Upper lobe of left lung (tissue), 6 donors: ENCODE results near the gene SLC44A5. TPM values are rescaled to one million over a fixed set of nuclear protein-coding genes. Genes with fewer than 3 reads are reported as not detected.

Experiments used
- ATAC-seq, 2 donors: fragments of 200-7000 bp; cut with Tn5 transposase; one replicate each; pipeline ENCODE4 v1.9.1; 2022; ENCODE audit warnings: mild to moderate bottlenecking in 2 of 2, moderate library complexity in 2 of 2; ENCODE audit not compliant: low FRiP score in 2 of 2
- DNase-seq, 2 donors: peaks; one replicate each; pipeline ENCODE4 v3.0.0-alpha.2; 2019 to 2020
- H3K27ac ChIP-seq, 4 donors: fragments of 200-600 bp; sonication (generic); one replicate each; pipeline ENCODE4 v1.5.1; 2016 to 2019
- H3K27me3 ChIP-seq, 4 donors: fragments of 200-600 bp; sonication (generic); one replicate each; pipeline ENCODE4 v1.5.1; 2017 to 2019
- H3K36me3 ChIP-seq, 4 donors: fragments of 200-600 bp; sonication (generic); one replicate each; pipeline ENCODE4 v1.5.1; 2016 to 2019
- H3K4me1 ChIP-seq, 4 donors: fragments of 200-600 bp; sonication (generic); one replicate each; pipeline ENCODE4 v1.5.1; 2018 to 2019
- H3K4me3 ChIP-seq, 4 donors: fragments of 200-600 bp; sonication (generic); one replicate each; pipeline ENCODE4 v1.5.1; 2017 to 2019; ENCODE audit warnings: mild to moderate bottlenecking in 2 of 4, moderate library complexity in 1 of 4
- H3K9me3 ChIP-seq, 4 donors: fragments of 200-600 bp; sonication (generic); one replicate each; pipeline ENCODE4 v1.5.1; 2018 to 2019
- CTCF ChIP-seq, 6 experiments: fragments of 450-650 bp in 4 of 6; fragments of 200-600 bp in 2 of 6; sonication (generic) in 2 of 6; IDR thresholded peaks; one replicate each; pipeline ENCODE4 v1.5.1; 2016 to 2019; ENCODE audit warnings: antibody characterized with exemption in 6 of 6
- EP300 ChIP-seq, 4 donors: sonication (generic); formaldehyde crosslinking; IDR thresholded peaks; one replicate each; pipeline ENCODE4 v1.5.1; 2017; ENCODE audit warnings: antibody characterized with exemption in 4 of 4, control low read depth in 2 of 4
- POLR2A ChIP-seq, 4 donors: fragments of 450-650 bp; IDR thresholded peaks; one replicate each; pipeline ENCODE4 v1.5.1; 2016 to 2017; ENCODE audit warnings: antibody characterized with exemption in 4 of 4, mild to moderate bottlenecking in 2 of 4
- POLR2AphosphoS5 ChIP-seq, 2 donors: sonication (generic); formaldehyde crosslinking; IDR thresholded peaks; one replicate each; pipeline ENCODE4 v1.5.1; 2017; ENCODE audit warnings: antibody characterized with exemption in 2 of 2
- WGBS, 2 donors: methylation state at CpG; one replicate each; pipeline ENCODE4 v1.1.5; 2017 to 2018; 5-methylcytosine and 5-hydroxymethylcytosine counted together
- total RNA-seq, 6 donors: library from RNA; depleted of rRNA in 4 of 6; stranded (reverse); fragments of >200 nt in 4 of 6; gene quantifications; one replicate each; pipeline versions ENCODE4 v1.1.0 to v1.2.1, GENCODE V29; 2016 to 2021
- donor health status: DM: no; HTN: no; CAD: no; lungs with moderate emphysema.
- donor health status: DM: no; HTN: yes; CAD: no; lungs with severe emphysema.

The SLC44A5 gene
- total RNA-seq, 6 donors from 2014 or later = 0.11 to 4.2 (median 0.40) TPM; not detected in 1

- no peak overlapping the region for H3K4me3 ChIP-seq
- H3K4me1 ChIP-seq = no peaks in the 10 kb centered on the region
- H3K9me3 ChIP-seq = no peaks in the 10 kb centered on the region
- DNase-seq = no peak
- H3K36me3 ChIP-seq = no peaks in the 10 kb centered on the region
- TF ChIP-seq POLR2AphosphoS5 (IDR thresholded peaks at IDR 0.05) (no peak), POLR2A (IDR thresholded peaks at IDR 0.05) (no peak), CTCF (IDR thresholded peaks at IDR 0.05) (no peak)
- WGBS, 2 donors = 93 to 100% methylated on average over 4 of the region's 4 CpGs
- no peak for ATAC-seq
- H3K27me3 ChIP-seq = no peaks in the 10 kb centered on the region
- no peak overlapping the region for H3K27ac ChIP-seq
These were observed 135.2 kb downstream of the SLC44A5 start for GRCh38 chr1:75475696-75476095.

- H3K9me3 ChIP-seq = no peaks in the 10 kb centered on the region
- WGBS, 2 donors = 56 to 57% methylated on average over 4 of the region's 4 CpGs
- TF ChIP-seq EP300 (IDR thresholded peaks at IDR 0.05) (no peak), POLR2A (IDR thresholded peaks at IDR 0.05) (no peak), CTCF (IDR thresholded peaks at IDR 0.05) (no peak), POLR2AphosphoS5 (IDR thresholded peaks at IDR 0.05) (no peak)
- no peak overlapping the region for H3K4me3 ChIP-seq
- no peaks in the 10 kb centered on the region for H3K4me1 ChIP-seq
- ATAC-seq = no peak
- no peak for DNase-seq
- H3K27me3 ChIP-seq = no peaks in the 10 kb centered on the region
- no peaks in the 10 kb centered on the region for H3K36me3 ChIP-seq
- no peak overlapping the region for H3K27ac ChIP-seq
These were observed 137.8 kb downstream of the SLC44A5 start for GRCh38 chr1:75472971-75473603.

GRCh38 chr1:75472089-75472970 lies 138.6 kb downstream of the SLC44A5 start:
- DNase-seq = no peak
- Histone ChIP-seq H3K27ac (no peak overlapping the region), H3K4me3 (no peak overlapping the region), H3K9me3 (no peaks in the 10 kb centered on the region), H3K4me1 (no peaks in the 10 kb centered on the region), H3K27me3 (no peaks in the 10 kb centered on the region), H3K36me3 (no peaks in the 10 kb centered on the region)
- 76 to 79% methylated on average over 5 of the region's 5 CpGs for WGBS, 2 donors
- TF ChIP-seq EP300 (IDR thresholded peaks at IDR 0.05) = no peak
- no peak for TF ChIP-seq POLR2AphosphoS5 (IDR thresholded peaks at IDR 0.05)
- no peak for ATAC-seq

- Histone ChIP-seq H3K4me3 (no peak overlapping the region), H3K27ac (no peak overlapping the region), H3K4me1 (no peaks in the 10 kb centered on the region), H3K27me3 (no peaks in the 10 kb centered on the region), H3K9me3 (no peaks in the 10 kb centered on the region), H3K36me3 (no peaks in the 10 kb centered on the region)
- WGBS, 2 donors = 59 to 76% methylated on average over 3 of the region's 3 CpGs
- ATAC-seq (no peak), DNase-seq (no peak)
- TF ChIP-seq POLR2A (IDR thresholded peaks at IDR 0.05) = no peak
- no peak for TF ChIP-seq CTCF (IDR thresholded peaks at IDR 0.05)
- no peak for TF ChIP-seq EP300 (IDR thresholded peaks at IDR 0.05)
- TF ChIP-seq POLR2AphosphoS5 (IDR thresholded peaks at IDR 0.05) = no peak
These were observed 139.7 kb downstream of the SLC44A5 start for GRCh38 chr1:75471252-75471651.

- Histone ChIP-seq H3K36me3 (no peaks in the 10 kb centered on the region), H3K9me3 (no peaks in the 10 kb centered on the region), H3K4me3 (no peak overlapping the region), H3K27me3 (no peaks in the 10 kb centered on the region), H3K27ac (no peak overlapping the region), H3K4me1 (no peaks in the 10 kb centered on the region)
- WGBS, 2 donors = 70 to 71% methylated on average over 6 of the region's 6 CpGs
- DNase-seq = no peak
- TF ChIP-seq POLR2A (IDR thresholded peaks at IDR 0.05) (no peak), EP300 (IDR thresholded peaks at IDR 0.05) (no peak), CTCF (IDR thresholded peaks at IDR 0.05) (no peak), POLR2AphosphoS5 (IDR thresholded peaks at IDR 0.05) (no peak)
- no peak for ATAC-seq
These were observed 140.5 kb downstream of the SLC44A5 start for GRCh38 chr1:75470448-75470847.
